HG03095 (cell line): ENCODE data around the gene VLDLR.
A peak's percentile ranks its signal among the peaks of the same experiment; 100 is the strongest.

Experiments
- ATAC-seq: cut with Tn5 transposase; IDR thresholded peaks from one replicate; pipeline ENCODE4 v1.9.1; 2021; ENCODE audit warnings: moderate library complexity; ENCODE audit not compliant: unreplicated experiment

Gene VLDLR

GRCh38 chr9:2662496-2662895 is 40.9 kb downstream of the VLDLR start:
- no peak for ATAC-seq

- ATAC-seq: no peak
These were observed 42.0 kb downstream of the VLDLR start for GRCh38 chr9:2663461-2664173.

GRCh38 chr9:2664174-2665065 is 42.8 kb downstream of the VLDLR start:
- ATAC-seq: no peak

- no peak for ATAC-seq
These were observed 45.0 kb downstream of the VLDLR start for GRCh38 chr9:2666569-2666968.

GRCh38 chr9:2673161-2673560 is 51.6 kb downstream of the VLDLR start:
- ATAC-seq: no peak

- ATAC-seq: no peak
These were observed 52.7 kb downstream of the VLDLR start for GRCh38 chr9:2674141-2674824.

GRCh38 chr9:2675834-2676233 is 54.2 kb downstream of the VLDLR start:
- ATAC-seq: no peak

- ATAC-seq: no peak
These were observed 54.9 kb downstream of the VLDLR start for GRCh38 chr9:2676466-2676865.

- no peak for ATAC-seq
These were observed 56.6 kb downstream of the VLDLR start for GRCh38 chr9:2677915-2678889.

GRCh38 chr9:2679011-2679410 is 57.4 kb downstream of the VLDLR start:
- no peak for ATAC-seq

GRCh38 chr9:2681981-2682380 is 60.4 kb downstream of the VLDLR start:
- no peak for ATAC-seq

- no peak for ATAC-seq
These were observed 65.3 kb downstream of the VLDLR start for GRCh38 chr9:2686911-2687310.

- no peak for ATAC-seq
These were observed 67.0 kb downstream of the VLDLR start for GRCh38 chr9:2688636-2689035.

- ATAC-seq: no peak
These were observed 69.6 kb downstream of the VLDLR start for GRCh38 chr9:2691212-2691611.

- no peak for ATAC-seq
These were observed 70.0 kb downstream of the VLDLR start for GRCh38 chr9:2691626-2692025.

- ATAC-seq: no peak
These were observed 71.5 kb downstream of the VLDLR start for GRCh38 chr9:2693056-2693455.

GRCh38 chr9:2697492-2697891 is 75.9 kb downstream of the VLDLR start:
- peak; percentile 81 for ATAC-seq

- no peak for ATAC-seq
These were observed 78.8 kb downstream of the VLDLR start for GRCh38 chr9:2700398-2700797.

- ATAC-seq: no peak
These were observed 79.4 kb downstream of the VLDLR start for GRCh38 chr9:2700909-2701550.

- ATAC-seq: no peak
These were observed 82.9 kb downstream of the VLDLR start for GRCh38 chr9:2704504-2704903.
